Stimulated activated effector memory CD8-positive, alpha-beta T cell treated with anti-CD3 and anti-CD28 coated beads, Interleukin-12 subunit alpha, Interleukin-12 subunit beta, amount 100 ng/mL, for 72 hours (primary cell): ENCODE data around the gene SP100.

Source experiments
- ATAC-seq: fragments of 150-1000 bp; cut with Tn5 transposase; 2 replicates; pipeline ENCODE4 v1.10.0; 2021
- DNase-seq, 2 donors: peaks; one replicate each; pipeline ENCODE4 v3.0.0; 2021 to 2022; ENCODE audit warnings: low spot score in 2 of 2
- H3K27ac Mint-ChIP-seq: one replicate; pipeline ENCODE4 v1.8.0; 2022; ENCODE audit warnings: mild to moderate bottlenecking, mixed read lengths
- H3K36me3 Mint-ChIP-seq: one replicate; pipeline ENCODE4 v1.8.0; 2022; ENCODE audit warnings: mild to moderate bottlenecking, mixed read lengths
- H3K4me1 Mint-ChIP-seq: one replicate; pipeline ENCODE4 v1.8.0; 2022; ENCODE audit warnings: mixed read lengths
- H3K4me3 Mint-ChIP-seq: one replicate; pipeline ENCODE4 v1.8.0; 2022; ENCODE audit warnings: mild to moderate bottlenecking, mixed read lengths
- H3K9me3 Mint-ChIP-seq: one replicate; pipeline ENCODE4 v1.8.0; 2022; ENCODE audit warnings: mixed read lengths

The SP100 gene

DNA sequence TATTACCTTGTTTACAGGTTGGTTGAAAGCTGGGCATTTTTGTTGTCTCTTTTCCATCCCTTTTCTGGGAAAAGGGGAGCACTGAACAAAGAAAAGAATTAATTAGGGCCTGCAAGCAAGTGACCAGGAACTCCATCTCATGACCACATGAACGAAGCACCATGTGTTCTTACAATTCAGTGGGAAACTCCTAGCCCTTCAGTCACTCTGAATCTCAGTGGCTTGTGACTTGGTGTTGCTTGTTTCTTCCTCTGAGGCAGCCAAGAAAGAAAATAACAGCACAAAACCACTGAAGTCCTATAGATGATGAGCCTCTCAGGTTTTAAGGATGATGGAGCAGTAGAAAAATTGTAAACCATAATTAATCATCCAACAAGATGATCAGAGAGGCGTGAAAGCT, 167.6 kb downstream of the SP100 start:
- peaks cover 3% of the 10 kb centered on the region for H3K9me3 Mint-ChIP-seq
- ATAC-seq (peak; percentile 52), DNase-seq (no peak)
- peak overlapping the region; percentile 30 for H3K27ac Mint-ChIP-seq
- H3K4me3 Mint-ChIP-seq, result peak overlapping the region; percentile 5
- no peaks in the 10 kb centered on the region for H3K36me3 Mint-ChIP-seq
- peaks cover 27% of the 10 kb centered on the region for H3K4me1 Mint-ChIP-seq

GRCh38 chr2:230586328-230586982, 170.5 kb downstream of the SP100 start:
- H3K36me3 Mint-ChIP-seq, result no peaks in the 10 kb centered on the region
- H3K4me1 Mint-ChIP-seq, result peaks cover 50% of the 10 kb centered on the region
- no peak for DNase-seq
- peaks cover 9% of the 10 kb centered on the region for H3K9me3 Mint-ChIP-seq
- no peak overlapping the region for H3K27ac Mint-ChIP-seq
- no peak for ATAC-seq
- H3K4me3 Mint-ChIP-seq, result no peak overlapping the region

GRCh38 chr2:230589025-230589424, 173.0 kb downstream of the SP100 start:
- DNase-seq, result no peak
- H3K27ac Mint-ChIP-seq, result no peak overlapping the region
- H3K4me3 Mint-ChIP-seq, result no peak overlapping the region
- H3K9me3 Mint-ChIP-seq, result peaks cover 6% of the 10 kb centered on the region
- H3K4me1 Mint-ChIP-seq, result peaks cover 53% of the 10 kb centered on the region
- no peaks in the 10 kb centered on the region for H3K36me3 Mint-ChIP-seq
- no peak for ATAC-seq

DNA sequence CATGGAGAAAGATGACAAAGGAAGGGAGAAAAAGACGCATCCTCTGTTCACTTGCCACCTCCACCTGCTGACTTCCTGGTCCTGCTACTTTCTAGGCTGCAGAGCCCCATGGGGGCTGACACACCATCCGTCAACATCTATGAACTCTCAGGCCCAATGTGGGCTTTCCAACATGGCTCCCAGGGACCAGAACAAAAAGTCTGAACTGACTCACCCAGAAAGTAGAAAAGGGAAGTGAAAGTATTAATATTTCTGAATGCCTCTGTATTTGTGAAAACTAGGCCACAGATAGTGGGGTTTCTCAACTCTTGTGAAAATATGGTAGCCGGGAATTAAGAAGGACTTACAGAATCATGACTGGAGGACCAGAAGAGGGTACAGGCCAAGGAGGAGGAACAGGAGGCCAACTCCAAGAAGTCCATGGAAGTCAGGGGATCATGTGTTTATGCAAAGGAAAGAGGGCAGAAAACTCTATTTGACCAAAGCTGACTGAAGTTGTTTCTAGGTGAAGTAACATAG, 173.6 kb downstream of the SP100 start:
- ATAC-seq, result peak; percentile 84
- Mint-ChIP-seq H3K9me3 (peaks cover 6% of the 10 kb centered on the region), H3K27ac (peak overlapping the region; percentile 38), H3K4me1 (peaks cover 57% of the 10 kb centered on the region), H3K36me3 (no peaks in the 10 kb centered on the region), H3K4me3 (no peak overlapping the region)
- DNase-seq, result no peak

DNA sequence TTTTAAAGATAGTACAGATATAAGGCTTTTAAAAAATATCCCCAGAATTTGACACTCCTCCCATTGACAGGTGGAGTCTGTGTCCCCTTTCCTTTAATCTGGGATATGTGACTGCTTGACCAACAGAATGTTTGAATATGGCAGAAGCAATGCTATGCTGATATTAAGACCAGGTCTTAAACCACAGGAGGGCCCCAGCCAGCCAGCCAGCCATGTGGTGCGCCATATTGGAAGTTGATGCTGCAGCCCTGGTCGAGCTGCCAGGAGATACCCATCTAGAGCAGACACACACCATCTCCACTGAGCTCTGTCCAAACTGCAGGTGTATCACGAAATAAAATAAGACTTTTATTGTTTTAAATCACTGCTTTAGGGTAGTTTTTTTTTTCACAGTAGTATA, 174.3 kb downstream of the SP100 start:
- Mint-ChIP-seq H3K36me3 (no peaks in the 10 kb centered on the region), H3K4me1 (peaks cover 57% of the 10 kb centered on the region), H3K27ac (no peak overlapping the region), H3K4me3 (no peak overlapping the region), H3K9me3 (peaks cover 6% of the 10 kb centered on the region)
- DNase-seq (no peak), ATAC-seq (no peak)

DNA sequence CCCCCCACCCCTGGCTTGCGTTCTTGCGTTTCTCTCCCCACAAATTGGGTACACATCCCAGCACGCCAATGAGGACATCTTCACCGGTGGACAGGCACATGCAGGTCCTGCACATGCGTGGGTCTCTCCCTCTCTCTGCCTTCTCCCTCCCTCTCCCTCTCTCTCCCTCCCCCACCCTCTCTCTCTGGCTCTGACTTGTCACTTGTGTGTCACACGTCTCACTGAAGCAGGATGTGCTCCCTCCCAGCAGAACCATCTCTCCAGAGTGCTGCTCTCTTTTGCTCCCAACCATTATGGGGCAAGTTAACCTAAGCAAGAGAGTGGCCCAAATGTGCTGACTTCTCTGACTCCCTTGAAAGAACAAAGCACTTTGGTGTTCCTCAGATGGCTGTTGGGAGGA, 175.8 kb downstream of the SP100 start:
- Mint-ChIP-seq H3K27ac (no peak overlapping the region), H3K4me1 (peaks cover 57% of the 10 kb centered on the region), H3K9me3 (peaks cover 6% of the 10 kb centered on the region), H3K4me3 (no peak overlapping the region), H3K36me3 (no peaks in the 10 kb centered on the region)
- DNase-seq, result no peak
- peak; percentile 67 for ATAC-seq

GRCh38 chr2:230592775-230593174, 176.8 kb downstream of the SP100 start:
- no peaks in the 10 kb centered on the region for H3K36me3 Mint-ChIP-seq
- peak; percentile 71 for ATAC-seq
- no peak overlapping the region for H3K4me3 Mint-ChIP-seq

More at GRCh38 chr2:230592775-230593174, 176.8 kb downstream of the SP100 start:
- Mint-ChIP-seq H3K4me1 (peaks cover 60% of the 10 kb centered on the region), H3K9me3 (peaks cover 6% of the 10 kb centered on the region), H3K27ac (peak overlapping the region; percentile 10)
- DNase-seq, result no peak
